PFSK-1 (cell line): ENCODE results near the gene ASB13.

ENCODE experiments used
- POLR2AphosphoS5 ChIP-seq: IDR thresholded peaks from 2 replicates; pipeline ENCODE4 v1.6.1; 2012; ENCODE audit warnings: low read depth, mild to moderate bottlenecking, control low read depth, low read length, moderate library complexity
- REST ChIP-seq, 2 experiments: IDR thresholded peaks; 2 replicates each; pipeline versions ENCODE4 v1.6.1 to v1.8.0; 2011 to 2012; ENCODE audit warnings: low read depth in 2 of 2, low read length in 2 of 2, control low read depth in 1 of 2, inconsistent platforms in 1 of 2, mild to moderate bottlenecking in 1 of 2, moderate library complexity in 1 of 2; ENCODE audit not compliant: insufficient read depth in 1 of 2
- SIN3A ChIP-seq: IDR thresholded peaks from 2 replicates; pipeline ENCODE4 v1.6.1; 2012; ENCODE audit warnings: mild to moderate bottlenecking, low read length, moderate library complexity, borderline replicate concordance; ENCODE audit not compliant: insufficient read depth
- TAF1 ChIP-seq: IDR thresholded peaks from 2 replicates; pipeline ENCODE4 v1.6.1; 2012; ENCODE audit warnings: low read length, control low read depth, borderline replicate concordance; ENCODE audit not compliant: insufficient read depth

- TF ChIP-seq TAF1 (no peak), POLR2AphosphoS5 (no peak), REST (IDR thresholded peaks at IDR 0.05; ENCODE audit: insufficient read depth in 1 of 2, low read depth in 2 of 2, low read length in 2 of 2) (no peak), SIN3A (no peak)
Observed at GRCh38 chr10:5599613-5600520, 66.5 kb downstream of the ASB13 start.
